GM12878 (cell line): ENCODE data around the gene OR5L1.

Source experiments
- BRCA1 ChIP-seq: IDR thresholded peaks from 2 replicates; pipeline ENCODE4 v1.6.1; 2011; ENCODE audit warnings: low read depth, low read length, improper control_type of control experiment
- JUND ChIP-seq: IDR thresholded peaks from 2 replicates; pipeline ENCODE4 v1.6.1; 2012; ENCODE audit warnings: low read depth, mild to moderate bottlenecking, low read length, improper control_type of control experiment, moderate library complexity
- NFYB ChIP-seq: IDR thresholded peaks from 2 replicates; pipeline ENCODE4 v1.6.1; 2011; ENCODE audit warnings: low read depth, mild to moderate bottlenecking, low read length, improper control_type of control experiment, moderate library complexity; ENCODE audit not compliant: insufficient read depth
- PML ChIP-seq: IDR thresholded peaks from 2 replicates; pipeline ENCODE4 v1.6.1; 2012; ENCODE audit warnings: low read length, inconsistent platforms
- POLR2AphosphoS5 ChIP-seq: IDR thresholded peaks from 2 replicates; pipeline ENCODE4 v1.6.1; 2011; ENCODE audit warnings: mild to moderate bottlenecking, low read length, inconsistent platforms
- RAD51 ChIP-seq: fragments of 450-650 bp; IDR thresholded peaks from 2 replicates; pipeline ENCODE4 v1.6.1; 2016; ENCODE audit warnings: moderate library complexity, mild to moderate bottlenecking, inconsistent platforms
- USF2 ChIP-seq: IDR thresholded peaks from 2 replicates; pipeline ENCODE4 v1.6.1; 2011; ENCODE audit warnings: low read depth, low read length, improper control_type of control experiment, borderline replicate concordance
- TF ChIP-seq, protein P1 (sequence below): IDR thresholded peaks from 2 replicates; pipeline ENCODE4 v1.6.1; 2011; ENCODE audit warnings: borderline replicate concordance, low read depth, mild to moderate bottlenecking, moderate library complexity, mixed read lengths, low read length; ENCODE audit not compliant: insufficient read depth; ENCODE audit errors: extremely low read length
- TF ChIP-seq, protein P2 (sequence below), 3 experiments: IDR thresholded peaks in 2 of 3; conservative IDR thresholded peaks in 1 of 3; 2 replicates each; pipeline ENCODE4 v1.5.1; 2011; ENCODE audit warnings: low read depth in 3 of 3, low read length in 3 of 3, mild to moderate bottlenecking in 3 of 3, control low read depth in 2 of 3, moderate library complexity in 2 of 3, inconsistent platforms in 1 of 3, mixed read lengths in 1 of 3; ENCODE audit not compliant: control insufficient read depth in 2 of 3, insufficient read depth in 1 of 3; ENCODE audit errors: extremely low read depth in 1 of 3

DNA sequence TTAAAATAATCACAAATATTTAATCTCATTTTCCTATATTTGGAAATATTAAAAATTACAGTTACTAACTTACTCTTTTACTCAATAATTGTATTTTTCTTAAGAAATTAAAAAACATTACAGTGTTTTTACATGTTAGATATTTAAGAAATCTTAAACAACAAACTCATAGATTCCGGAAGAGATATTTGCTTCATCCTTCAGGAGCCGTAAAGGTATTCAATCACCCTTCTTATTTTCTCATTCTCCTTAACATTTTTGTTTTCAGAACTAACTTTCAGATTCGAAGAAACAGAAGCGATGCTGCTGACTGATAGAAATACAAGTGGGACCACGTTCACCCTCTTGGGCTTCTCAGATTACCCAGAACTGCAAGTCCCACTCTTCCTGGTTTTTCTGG is 8.2 kb downstream of the OR5L1 start, which contains the start of gene OR5D18:
- no peak for TF ChIP-seq RAD51
- no peak for TF ChIP-seq PML
- TF ChIP-seq, protein P1, sequence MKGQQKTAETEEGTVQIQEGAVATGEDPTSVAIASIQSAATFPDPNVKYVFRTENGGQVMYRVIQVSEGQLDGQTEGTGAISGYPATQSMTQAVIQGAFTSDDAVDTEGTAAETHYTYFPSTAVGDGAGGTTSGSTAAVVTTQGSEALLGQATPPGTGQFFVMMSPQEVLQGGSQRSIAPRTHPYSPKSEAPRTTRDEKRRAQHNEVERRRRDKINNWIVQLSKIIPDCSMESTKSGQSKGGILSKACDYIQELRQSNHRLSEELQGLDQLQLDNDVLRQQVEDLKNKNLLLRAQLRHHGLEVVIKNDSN, result no peak
- TF ChIP-seq POLR2AphosphoS5, result no peak
- no peak for TF ChIP-seq USF2
- TF ChIP-seq, protein P2, sequence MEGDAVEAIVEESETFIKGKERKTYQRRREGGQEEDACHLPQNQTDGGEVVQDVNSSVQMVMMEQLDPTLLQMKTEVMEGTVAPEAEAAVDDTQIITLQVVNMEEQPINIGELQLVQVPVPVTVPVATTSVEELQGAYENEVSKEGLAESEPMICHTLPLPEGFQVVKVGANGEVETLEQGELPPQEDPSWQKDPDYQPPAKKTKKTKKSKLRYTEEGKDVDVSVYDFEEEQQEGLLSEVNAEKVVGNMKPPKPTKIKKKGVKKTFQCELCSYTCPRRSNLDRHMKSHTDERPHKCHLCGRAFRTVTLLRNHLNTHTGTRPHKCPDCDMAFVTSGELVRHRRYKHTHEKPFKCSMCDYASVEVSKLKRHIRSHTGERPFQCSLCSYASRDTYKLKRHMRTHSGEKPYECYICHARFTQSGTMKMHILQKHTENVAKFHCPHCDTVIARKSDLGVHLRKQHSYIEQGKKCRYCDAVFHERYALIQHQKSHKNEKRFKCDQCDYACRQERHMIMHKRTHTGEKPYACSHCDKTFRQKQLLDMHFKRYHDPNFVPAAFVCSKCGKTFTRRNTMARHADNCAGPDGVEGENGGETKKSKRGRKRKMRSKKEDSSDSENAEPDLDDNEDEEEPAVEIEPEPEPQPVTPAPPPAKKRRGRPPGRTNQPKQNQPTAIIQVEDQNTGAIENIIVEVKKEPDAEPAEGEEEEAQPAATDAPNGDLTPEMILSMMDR (IDR thresholded peaks at IDR 0.05 in 2 of 3, conservative IDR thresholded peaks at IDR 0.05 in 1 of 3; ENCODE audit: control insufficient read depth in 2 of 3, extremely low read depth in 1 of 3, insufficient read depth in 1 of 3, low read depth in 3 of 3, low read length in 3 of 3), result no peak
- no peak for TF ChIP-seq JUND
- no peak for TF ChIP-seq BRCA1
- no peak for TF ChIP-seq NFYB
